Fibroblast of pulmonary artery (primary cell): ENCODE measurements around the gene DTWD1.
"Not testable (repeated sequence)": the region's sequence is repeated elsewhere in the genome, so short reads cannot be mapped to it uniquely, and the experiment has no call there.

Experiments
- DNase-seq: peaks from one replicate; pipeline ENCODE4 v3.0.0-alpha.2; 2010; ENCODE audit warnings: low read depth
- H3K4me3 ChIP-seq: replicated peaks from 2 replicates; pipeline ENCODE4 v1.5.1; 2011; ENCODE audit warnings: low read depth, mild to moderate bottlenecking, control low read depth, low read length, moderate library complexity
- TF ChIP-seq, protein P1 (sequence below): IDR thresholded peaks from 2 replicates; pipeline ENCODE4 v1.5.1; 2011; ENCODE audit warnings: mild to moderate bottlenecking, control low read depth, low read length, inconsistent platforms; ENCODE audit errors: missing control alignments

DTWD1 gene

DNA sequence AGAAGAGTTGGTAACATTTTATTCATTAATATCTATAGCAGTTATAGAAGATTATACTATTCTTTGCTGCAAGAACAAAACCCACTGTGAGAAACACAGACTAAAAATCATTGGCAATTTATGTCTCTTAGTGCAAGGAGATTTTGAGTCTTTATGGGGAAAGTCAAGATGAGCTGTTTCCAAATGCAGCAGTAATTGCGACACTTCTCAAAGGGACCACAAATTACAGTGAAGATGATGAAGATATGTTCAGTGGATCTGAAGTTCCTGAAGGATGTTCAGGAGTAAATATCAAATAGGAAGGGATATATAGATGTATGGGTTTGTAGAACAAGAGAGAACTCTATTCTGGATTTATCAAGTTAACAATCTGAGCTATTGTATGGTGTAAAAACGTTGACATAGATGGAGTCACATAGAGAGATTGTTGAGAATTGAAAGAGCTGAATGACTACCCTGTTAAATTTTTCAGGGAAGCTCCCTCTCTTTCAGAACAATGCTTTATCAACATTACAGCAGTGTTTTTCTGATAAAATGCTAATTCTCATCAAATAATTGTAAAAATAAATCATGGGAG lies 71.8 kb downstream of the DTWD1 start:
- TF ChIP-seq, protein P1, sequence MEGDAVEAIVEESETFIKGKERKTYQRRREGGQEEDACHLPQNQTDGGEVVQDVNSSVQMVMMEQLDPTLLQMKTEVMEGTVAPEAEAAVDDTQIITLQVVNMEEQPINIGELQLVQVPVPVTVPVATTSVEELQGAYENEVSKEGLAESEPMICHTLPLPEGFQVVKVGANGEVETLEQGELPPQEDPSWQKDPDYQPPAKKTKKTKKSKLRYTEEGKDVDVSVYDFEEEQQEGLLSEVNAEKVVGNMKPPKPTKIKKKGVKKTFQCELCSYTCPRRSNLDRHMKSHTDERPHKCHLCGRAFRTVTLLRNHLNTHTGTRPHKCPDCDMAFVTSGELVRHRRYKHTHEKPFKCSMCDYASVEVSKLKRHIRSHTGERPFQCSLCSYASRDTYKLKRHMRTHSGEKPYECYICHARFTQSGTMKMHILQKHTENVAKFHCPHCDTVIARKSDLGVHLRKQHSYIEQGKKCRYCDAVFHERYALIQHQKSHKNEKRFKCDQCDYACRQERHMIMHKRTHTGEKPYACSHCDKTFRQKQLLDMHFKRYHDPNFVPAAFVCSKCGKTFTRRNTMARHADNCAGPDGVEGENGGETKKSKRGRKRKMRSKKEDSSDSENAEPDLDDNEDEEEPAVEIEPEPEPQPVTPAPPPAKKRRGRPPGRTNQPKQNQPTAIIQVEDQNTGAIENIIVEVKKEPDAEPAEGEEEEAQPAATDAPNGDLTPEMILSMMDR = no peak
- no peak for DNase-seq
- H3K4me3 ChIP-seq = no peak overlapping the region

DNA sequence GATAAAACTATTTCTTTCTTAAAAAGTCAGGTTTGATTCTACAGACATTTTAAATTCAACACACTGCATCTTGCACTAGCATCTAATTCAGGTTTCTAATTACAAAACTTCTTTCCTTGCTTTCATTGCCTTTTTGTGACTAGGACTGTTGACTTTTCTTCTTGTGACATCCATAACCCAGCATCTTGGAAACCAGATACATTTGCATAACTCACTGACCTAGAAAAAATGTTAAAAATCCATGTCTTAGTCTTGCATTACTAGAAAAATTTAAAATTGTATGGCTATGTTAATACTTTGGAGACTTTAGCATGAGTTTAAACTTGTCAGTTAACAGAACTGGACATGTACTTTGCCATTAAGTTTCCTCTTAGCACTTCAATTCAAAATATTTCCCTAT lies 72.7 kb downstream of the DTWD1 start:
- H3K4me3 ChIP-seq = no peak overlapping the region
- TF ChIP-seq, protein P1 = no peak
- DNase-seq = no peak

DNA sequence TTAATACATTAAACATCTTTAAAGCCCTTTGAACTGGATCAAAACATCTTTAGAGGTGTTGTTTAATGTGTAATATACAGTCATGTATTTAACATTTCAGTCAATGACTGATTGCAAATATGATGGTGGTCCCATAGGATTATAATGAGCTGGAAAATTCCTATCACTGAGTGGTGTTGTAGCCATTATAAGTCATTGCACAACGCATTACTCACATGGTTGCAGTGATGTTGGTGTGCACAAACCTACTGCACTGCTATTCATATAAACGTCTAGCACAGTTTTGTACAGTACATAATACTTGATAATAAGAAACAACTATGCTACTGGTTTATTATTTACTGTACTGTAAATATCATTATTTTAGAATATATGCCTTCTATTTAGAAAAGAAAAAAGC lies 75.6 kb downstream of the DTWD1 start:
- peak; percentile 46 for DNase-seq
- H3K4me3 ChIP-seq = no peak overlapping the region
- TF ChIP-seq, protein P1 = no peak

DNA sequence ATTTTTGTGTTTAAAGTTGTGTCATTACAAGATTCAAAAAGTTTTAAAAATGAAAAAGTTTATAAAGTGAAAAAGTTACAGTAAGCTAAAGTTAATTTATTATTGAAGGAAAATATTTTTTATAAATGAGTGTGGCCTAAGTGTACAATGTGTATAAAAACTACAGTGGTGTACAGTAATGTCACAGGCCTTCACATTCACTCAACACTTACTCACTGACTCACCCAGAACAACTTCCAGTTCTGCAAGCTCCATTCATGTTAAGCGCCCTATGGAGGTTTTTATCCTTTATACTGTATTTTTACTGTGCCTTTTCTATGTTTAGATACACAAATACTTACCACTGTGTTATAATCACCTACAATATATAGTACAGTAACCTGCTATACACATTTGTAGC lies 76.3 kb downstream of the DTWD1 start:
- no peak for DNase-seq
- TF ChIP-seq, protein P1 = no peak
- H3K4me3 ChIP-seq = no peak overlapping the region

DNA sequence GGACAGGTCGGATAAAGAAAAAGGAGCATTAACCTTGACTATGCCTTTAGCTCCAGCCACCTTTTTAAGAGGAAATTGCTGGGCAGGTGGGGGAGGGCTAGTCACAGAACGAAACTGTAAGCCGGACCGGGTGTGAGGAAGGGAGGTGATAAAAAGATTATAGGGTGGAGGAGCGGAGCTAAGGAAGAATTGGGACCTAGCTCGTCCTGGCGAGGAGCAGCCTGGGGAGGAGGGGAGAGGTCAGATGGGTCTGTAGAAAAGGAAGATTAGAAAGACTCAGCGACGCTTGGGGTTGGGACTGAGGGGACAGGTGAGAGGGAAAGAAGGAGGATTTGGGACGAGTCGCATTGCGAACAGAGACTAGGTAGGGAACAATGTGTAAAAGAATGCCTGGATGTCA lies 82.1 kb downstream of the DTWD1 start:
- not testable (repeated sequence) for DNase-seq, H3K4me3 ChIP-seq
